Hepatic stellate cell (primary cell): ENCODE measurements around the gene ATG2B.

Experiments
- DNase-seq: peaks from one replicate; pipeline ENCODE4 v3.0.0; 2011; ENCODE audit warnings: low spot score

Gene ATG2B

GRCh38 chr14:96309896-96310330, 53.2 kb downstream of the ATG2B start:
- no peak for DNase-seq

GRCh38 chr14:96309133-96309895, 53.8 kb downstream of the ATG2B start:
- DNase-seq = no peak

GRCh38 chr14:96307434-96307833, 55.7 kb downstream of the ATG2B start:
- no peak for DNase-seq

- DNase-seq = no peak
Measured at GRCh38 chr14:96304956-96305355, 58.2 kb downstream of the ATG2B start.

- DNase-seq = no peak
Measured at GRCh38 chr14:96303981-96304380, 59.2 kb downstream of the ATG2B start.

- no peak for DNase-seq
Measured at GRCh38 chr14:96299441-96299840, 63.7 kb downstream of the ATG2B start.

GRCh38 chr14:96297997-96298515, 65.1 kb downstream of the ATG2B start:
- no peak for DNase-seq

- no peak for DNase-seq
Measured at GRCh38 chr14:96297000-96297399, 66.1 kb downstream of the ATG2B start.

GRCh38 chr14:96294246-96294645, 68.9 kb downstream of the ATG2B start:
- DNase-seq = no peak

- DNase-seq = no peak
Measured at GRCh38 chr14:96287856-96288255, 75.3 kb downstream of the ATG2B start.

GRCh38 chr14:96286251-96286650, 76.9 kb downstream of the ATG2B start:
- no peak for DNase-seq

- DNase-seq = no peak
Measured at GRCh38 chr14:96285667-96286066, 77.5 kb downstream of the ATG2B start.

- DNase-seq = no peak
Measured at GRCh38 chr14:96284430-96284829, 78.7 kb downstream of the ATG2B start.

- no peak for DNase-seq
Measured at GRCh38 chr14:96284008-96284407, 79.1 kb downstream of the ATG2B start.

GRCh38 chr14:96281486-96281885, 81.7 kb downstream of the ATG2B start:
- DNase-seq = no peak

GRCh38 chr14:96280104-96280503, 83.0 kb downstream of the ATG2B start:
- no peak for DNase-seq

GRCh38 chr14:96279564-96279963, 83.6 kb downstream of the ATG2B start:
- DNase-seq = no peak

GRCh38 chr14:96277890-96278289, 85.3 kb downstream of the ATG2B start:
- no peak for DNase-seq

GRCh38 chr14:96275177-96276112, 87.7 kb downstream of the ATG2B start:
- DNase-seq = peak; percentile 71

GRCh38 chr14:96274543-96274942, 88.6 kb downstream of the ATG2B start:
- no peak for DNase-seq

GRCh38 chr14:96274122-96274521, 89.0 kb downstream of the ATG2B start:
- DNase-seq = no peak

GRCh38 chr14:96273629-96274028, 89.5 kb downstream of the ATG2B start:
- no peak for DNase-seq
